SK-N-SH treated with all-trans-retinoic acid at 6 μM for 48 hours (cell line): Measurements from ENCODE around the gene CDX1.

Source experiments
- ATAC-seq: fragments of 200-7000 bp; cut with Tn5 transposase; 3 replicates; pipeline ENCODE4 v1.9.1; 2020; ENCODE audit warnings: mild to moderate bottlenecking, moderate library complexity
- BACH2 ChIP-seq: fragments of 250-450 bp; sonication (Bioruptor Pico); IDR thresholded peaks from 2 replicates; pipeline ENCODE4 v1.9.0; 2021; ENCODE audit warnings: mild to moderate bottlenecking, borderline replicate concordance
- CREB5 ChIP-seq: fragments of 250-450 bp; sonication (Bioruptor Pico); IDR thresholded peaks from 2 replicates; pipeline ENCODE4 v1.5.1; 2020; ENCODE audit warnings: low read depth, mild to moderate bottlenecking, moderate library complexity
- CSDC2 ChIP-seq: fragments of 250-450 bp; sonication (Bioruptor Pico); IDR thresholded peaks from 2 replicates; pipeline ENCODE4 v1.5.0; 2020; ENCODE audit warnings: mild to moderate bottlenecking, moderate library complexity
- CSRNP3 ChIP-seq: fragments of 250-450 bp; sonication (Bioruptor Pico); IDR thresholded peaks from 2 replicates; pipeline ENCODE4 v1.5.1; 2021; ENCODE audit warnings: mild to moderate bottlenecking, moderate library complexity
- ESRRG ChIP-seq: fragments of 250-450 bp; sonication (Bioruptor Pico); IDR thresholded peaks from 2 replicates; pipeline ENCODE4 v1.6.1; 2021; ENCODE audit warnings: mild to moderate bottlenecking
- GLIS3 ChIP-seq: fragments of 250-450 bp; sonication (Bioruptor Pico); IDR thresholded peaks from 2 replicates; pipeline ENCODE4 v1.5.0; 2020; ENCODE audit warnings: mild to moderate bottlenecking, moderate library complexity
- ISL1 ChIP-seq: fragments of 250-450 bp; sonication (Bioruptor Pico); IDR thresholded peaks from 2 replicates; pipeline ENCODE4 v2.1.2; 2022; ENCODE audit warnings: mild to moderate bottlenecking, moderate library complexity
- OSR1 ChIP-seq: fragments of 250-450 bp; sonication (Bioruptor Pico); IDR thresholded peaks from 2 replicates; pipeline ENCODE4 v1.8.0; 2022; ENCODE audit warnings: moderate library complexity, mild to moderate bottlenecking, inconsistent platforms
- PATZ1 ChIP-seq: fragments of 250-450 bp; sonication (Bioruptor Pico); IDR thresholded peaks from 2 replicates; pipeline ENCODE4 v1.8.0; 2020; ENCODE audit warnings: mild to moderate bottlenecking, moderate library complexity, borderline replicate concordance
- POU6F1 ChIP-seq: fragments of 250-450 bp; sonication (Bioruptor Pico); IDR thresholded peaks from 2 replicates; pipeline ENCODE4 v1.8.0; 2021; ENCODE audit warnings: low read depth, mild to moderate bottlenecking, moderate library complexity, borderline replicate concordance
- PPARA ChIP-seq: fragments of 250-450 bp; sonication (Bioruptor Pico); IDR thresholded peaks from 2 replicates; pipeline ENCODE4 v1.5.0; 2020; ENCODE audit warnings: mild to moderate bottlenecking, borderline replicate concordance
- RARB ChIP-seq: fragments of 250-450 bp; sonication (Bioruptor Pico); IDR thresholded peaks from 2 replicates; pipeline ENCODE4 v1.8.0; 2021; ENCODE audit warnings: mild to moderate bottlenecking, moderate library complexity
- SNAI2 ChIP-seq: fragments of 250-450 bp; sonication (Bioruptor Pico); IDR thresholded peaks from 2 replicates; pipeline ENCODE4 v1.5.0; 2020; ENCODE audit warnings: mild to moderate bottlenecking, moderate library complexity
- TCF4 ChIP-seq: fragments of 250-450 bp; sonication (Bioruptor Pico); IDR thresholded peaks from 2 replicates; pipeline ENCODE4 v1.8.0; 2021; ENCODE audit warnings: mild to moderate bottlenecking, moderate library complexity, borderline replicate concordance
- TSHZ2 ChIP-seq: fragments of 250-450 bp; sonication (Bioruptor Pico); IDR thresholded peaks from 2 replicates; pipeline ENCODE4 v1.5.0; 2020; ENCODE audit warnings: mild to moderate bottlenecking, moderate library complexity
- ZFP3 ChIP-seq: fragments of 250-450 bp; sonication (Bioruptor Pico); IDR thresholded peaks from 2 replicates; pipeline ENCODE4 v1.5.0; 2020; ENCODE audit warnings: mild to moderate bottlenecking, moderate library complexity
- ZFP30 ChIP-seq: fragments of 450-650 bp; formaldehyde crosslinking; IDR thresholded peaks from 2 replicates; pipeline ENCODE4 v1.5.0; 2022; ENCODE audit warnings: mild to moderate bottlenecking, moderate library complexity
- ZNF565 ChIP-seq: fragments of 450-650 bp; formaldehyde crosslinking; conservative IDR thresholded peaks from 2 replicates; pipeline ENCODE4 v1.5.0; 2020; ENCODE audit warnings: low read depth, mild to moderate bottlenecking, moderate library complexity
- ZNF70 ChIP-seq: fragments of 450-650 bp; formaldehyde crosslinking; IDR thresholded peaks from 2 replicates; pipeline ENCODE4 v1.5.0; 2020; ENCODE audit warnings: mild to moderate bottlenecking, moderate library complexity
- ZNF8 ChIP-seq: fragments of 450-650 bp; formaldehyde crosslinking; IDR thresholded peaks from 2 replicates; pipeline ENCODE4 v1.5.0; 2020; ENCODE audit warnings: mild to moderate bottlenecking, moderate library complexity

The CDX1 gene

GRCh38 chr5:150131978-150132694, 34.4 kb upstream of the CDX1 start:
- no peak for ATAC-seq
- TF ChIP-seq SNAI2 (CRISPR knock-in tag) (no peak), TCF4 (no peak), ESRRG (CRISPR knock-in tag) (no peak), OSR1 (no peak), CREB5 (no peak), ZNF565 (CRISPR knock-in tag) (no peak), PATZ1 (CRISPR knock-in tag) (no peak), RARB (no peak), PPARA (CRISPR knock-in tag) (no peak), ISL1 (CRISPR knock-in tag) (no peak), ZFP3 (no peak), ZFP30 (no peak), CSRNP3 (CRISPR knock-in tag) (no peak), POU6F1 (CRISPR knock-in tag) (no peak), GLIS3 (CRISPR knock-in tag) (no peak), CSDC2 (CRISPR knock-in tag) (no peak), ZNF70 (no peak)

GRCh38 chr5:150132740-150133139, 33.8 kb upstream of the CDX1 start:
- no peak for ATAC-seq
- TF ChIP-seq ZNF8 (CRISPR knock-in tag) = no peak
- TF ChIP-seq PATZ1 (CRISPR knock-in tag) = no peak
- TF ChIP-seq ZFP30 = no peak
- TF ChIP-seq ISL1 (CRISPR knock-in tag) = no peak
- TF ChIP-seq CSDC2 (CRISPR knock-in tag) = no peak
- TF ChIP-seq ZFP3 = no peak
- TF ChIP-seq POU6F1 (CRISPR knock-in tag) = no peak
- TF ChIP-seq OSR1 = no peak
- no peak for TF ChIP-seq TSHZ2 (CRISPR knock-in tag)
- no peak for TF ChIP-seq BACH2 (CRISPR knock-in tag)
- TF ChIP-seq ZNF70 = no peak
- TF ChIP-seq, all 23 proteins: peak for 0
